PC-3 (cell line): Measurements from ENCODE around the gene IBA57. TPM values are rescaled to one million over a fixed set of nuclear protein-coding genes. Genes with fewer than 3 reads are reported as not detected.

Experiments used
- ATAC-seq: fragments of 200-7000 bp; cut with Tn5 transposase; 2 replicates; pipeline ENCODE4 v1.9.1; 2020; ENCODE audit warnings: mild to moderate bottlenecking, moderate library complexity
- BruUV-seq: library from RNA; stranded (reverse); fragments of 400-500 nt; replicated peaks from 2 replicates; lab custom pipeline; 2021; lab: Mats Ljungman, UMichigan
- CTCF ChIA-PET: fragments of 300-600 bp; sonication (Branson Sonifier 250); formaldehyde crosslinking; loops from one replicate; lab custom pipeline; 2022; ENCODE audit warnings: antibody characterized with exemption; lab: Charles Lee
- POLR2A ChIA-PET: fragments of 300-600 bp; sonication (Branson Sonifier 250); formaldehyde crosslinking; loops from one replicate; lab custom pipeline; 2022; ENCODE audit warnings: antibody characterized with exemption; ENCODE audit not compliant: unreplicated experiment; lab: Charles Lee
- DNase-seq: peaks from one replicate; pipeline ENCODE4 v3.0.0-alpha.2; 2015
- H2AFZ ChIP-seq: fragments of 300-600 bp; sonication (generic); 2 replicates; pipeline ENCODE4 v1.6.0; 2016; ENCODE audit warnings: antibody characterized with exemption, low read length
- H3F3A ChIP-seq: fragments of 300-600 bp; sonication (generic); one replicate; pipeline ENCODE4 v1.6.0; 2017; ENCODE audit warnings: antibody characterized with exemption, low read length, control low read depth, mild to moderate bottlenecking; ENCODE audit not compliant: unreplicated experiment
- H3K27ac ChIP-seq: fragments of 300-600 bp; sonication (generic); 2 replicates; pipeline ENCODE4 v1.5.1; 2016; ENCODE audit warnings: mild to moderate bottlenecking, low read length
- H3K27me3 ChIP-seq: fragments of 300-600 bp; sonication (generic); 2 replicates; pipeline ENCODE4 v1.6.1; 2016; ENCODE audit warnings: low read length, mixed read lengths
- H3K36me3 ChIP-seq: fragments of 300-600 bp; sonication (generic); 2 replicates; pipeline ENCODE4 v1.6.1; 2016; ENCODE audit warnings: low read depth, mixed run types, low read length, mixed read lengths
- H3K4me1 ChIP-seq: fragments of 300-600 bp; sonication (generic); 2 replicates; pipeline ENCODE4 v1.5.1; 2016; ENCODE audit warnings: low read length; ENCODE audit not compliant: insufficient read depth
- H3K4me2 ChIP-seq: fragments of 300-600 bp; sonication (generic); 2 replicates; pipeline ENCODE4 v1.6.0; 2016; ENCODE audit warnings: low read length
- H3K4me3 ChIP-seq: fragments of 300-600 bp; sonication (generic); 2 replicates; pipeline ENCODE4 v1.5.1; 2016; ENCODE audit warnings: mild to moderate bottlenecking, low read length, mixed read lengths
- H3K79me2 ChIP-seq: fragments of 300-600 bp; sonication (generic); 2 replicates; pipeline ENCODE4 v1.6.1; 2017; ENCODE audit warnings: low read length, mixed read lengths
- H3K9ac ChIP-seq: fragments of 300-600 bp; sonication (generic); 2 replicates; pipeline ENCODE4 v1.6.0; 2016; ENCODE audit warnings: mild to moderate bottlenecking, low read length
- H3K9me2 ChIP-seq: fragments of 300-600 bp; sonication (generic); replicated peaks from 2 replicates; pipeline ENCODE4 v1.6.1; 2016; ENCODE audit warnings: mixed run types, low read length, mixed read lengths
- H3K9me3 ChIP-seq: fragments of 300-600 bp; sonication (generic); 2 replicates; pipeline ENCODE4 v1.6.1; 2016; ENCODE audit warnings: low read length, mixed read lengths
- H4K20me1 ChIP-seq: fragments of 300-600 bp; sonication (generic); 2 replicates; pipeline ENCODE4 v1.6.1; 2016; ENCODE audit warnings: low read length, mixed read lengths
- CTCF ChIP-seq: fragments of 300-600 bp; sonication (generic); conservative IDR thresholded peaks from 2 replicates; pipeline ENCODE4 v1.5.1; 2017; ENCODE audit warnings: antibody characterized with exemption, low read depth, mild to moderate bottlenecking, low read length
- EZH2 ChIP-seq: fragments of 300-600 bp; sonication (generic); IDR thresholded peaks from one replicate; pipeline ENCODE4 v1.6.1; 2017; ENCODE audit warnings: antibody characterized with exemption, mild to moderate bottlenecking, low read length; ENCODE audit not compliant: unreplicated experiment
- EZH2phosphoT487 ChIP-seq: fragments of 300-600 bp; sonication (generic); IDR thresholded peaks from 2 replicates; pipeline ENCODE4 v1.6.1; 2018; ENCODE audit warnings: mild to moderate bottlenecking, antibody characterized with exemption, low read length, borderline replicate concordance
- intact Hi-C: fragments of 100-400 bp; cut with micrococcal nuclease; formaldehyde crosslinking; loops from 2 replicates; pipeline ENCODE4 v1.9.0; 2023
- total RNA-seq: library from RNA; depleted of rRNA; stranded (reverse); fragments of >200 nt; gene quantifications from 2 replicates; pipeline ENCODE4 v1.2.3, GENCODE V29; 2014

Gene IBA57
- total RNA-seq, 1 experiment from 2014 or later, result 18.3 TPM

DNA sequence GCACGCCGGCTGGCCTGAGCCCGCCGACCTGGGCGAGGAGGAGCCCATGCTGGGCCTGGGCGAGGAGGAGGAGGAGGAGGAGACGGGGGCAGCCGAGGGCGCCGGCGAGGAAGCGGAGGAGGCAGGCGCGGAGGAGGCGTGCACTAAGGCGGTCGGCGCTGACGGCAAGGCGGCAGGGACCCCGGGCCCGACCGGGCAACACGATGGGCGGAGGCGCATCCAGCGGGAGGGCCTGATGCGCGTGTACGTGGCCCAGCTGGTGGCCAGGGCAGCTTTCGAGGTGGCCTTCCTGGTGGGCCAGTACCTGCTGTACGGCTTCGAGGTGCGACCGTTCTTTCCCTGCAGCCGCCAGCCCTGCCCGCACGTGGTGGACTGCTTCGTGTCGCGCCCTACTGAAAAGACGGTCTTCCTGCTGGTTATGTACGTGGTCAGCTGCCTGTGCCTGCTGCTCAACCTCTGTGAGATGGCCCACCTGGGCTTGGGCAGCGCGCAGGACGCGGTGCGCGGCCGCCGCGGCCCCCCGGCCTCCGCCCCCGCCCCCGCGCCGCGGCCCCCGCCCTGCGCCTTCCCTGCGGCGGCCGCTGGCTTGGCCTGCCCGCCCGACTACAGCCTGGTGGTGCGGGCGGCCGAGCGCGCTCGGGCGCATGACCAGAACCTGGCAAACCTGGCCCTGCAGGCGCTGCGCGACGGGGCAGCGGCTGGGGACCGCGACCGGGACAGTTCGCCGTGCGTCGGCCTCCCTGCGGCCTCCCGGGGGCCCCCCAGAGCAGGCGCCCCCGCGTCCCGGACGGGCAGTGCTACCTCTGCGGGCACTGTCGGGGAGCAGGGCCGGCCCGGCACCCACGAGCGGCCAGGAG, 7.2 kb upstream of the IBA57 start:
- Histone ChIP-seq H3K79me2 (no peaks in the 10 kb centered on the region), H3K9ac (no peak overlapping the region), H3K27ac (no peak overlapping the region), H3K4me3 (no peak overlapping the region), H3K27me3 (no peaks in the 10 kb centered on the region), H2AFZ (no peak overlapping the region), H3K36me3 (no peaks in the 10 kb centered on the region), H3K9me2 (no peaks in the 10 kb centered on the region), H3K4me2 (no peak overlapping the region), H3F3A (no peaks in the 10 kb centered on the region), H3K4me1 (no peaks in the 10 kb centered on the region), H3K9me3 (no peaks in the 10 kb centered on the region), H4K20me1 (no peaks in the 10 kb centered on the region)
- no peak for DNase-seq
- POLR2A ChIA-PET, result no interaction called here
- intact Hi-C loops, result no loop called here
- no peak for TF ChIP-seq EZH2
- TF ChIP-seq CTCF, result no peak
- TF ChIP-seq EZH2phosphoT487, result no peak
- no peak for ATAC-seq
- no TSS peak for BruUV-seq
- CTCF ChIA-PET, result no interaction called here

GRCh38 chr1:228159008-228159665, 6.5 kb upstream of the IBA57 start:
- Histone ChIP-seq H3F3A (no peaks in the 10 kb centered on the region), H3K4me1 (no peaks in the 10 kb centered on the region), H2AFZ (no peak overlapping the region), H3K4me3 (no peak overlapping the region), H3K9me2 (no peaks in the 10 kb centered on the region), H3K9me3 (no peaks in the 10 kb centered on the region), H3K27me3 (no peaks in the 10 kb centered on the region), H3K9ac (no peak overlapping the region), H3K4me2 (no peak overlapping the region), H3K79me2 (no peaks in the 10 kb centered on the region), H3K36me3 (no peaks in the 10 kb centered on the region), H3K27ac (no peak overlapping the region), H4K20me1 (no peaks in the 10 kb centered on the region)
- intact Hi-C loops, result no loop called here
- DNase-seq (no peak), ATAC-seq (no peak)
- CTCF ChIA-PET, result no interaction called here
- no TSS peak for BruUV-seq
- no peak for TF ChIP-seq EZH2
- no peak for TF ChIP-seq CTCF
- no peak for TF ChIP-seq EZH2phosphoT487
- POLR2A ChIA-PET, result no interaction called here

DNA sequence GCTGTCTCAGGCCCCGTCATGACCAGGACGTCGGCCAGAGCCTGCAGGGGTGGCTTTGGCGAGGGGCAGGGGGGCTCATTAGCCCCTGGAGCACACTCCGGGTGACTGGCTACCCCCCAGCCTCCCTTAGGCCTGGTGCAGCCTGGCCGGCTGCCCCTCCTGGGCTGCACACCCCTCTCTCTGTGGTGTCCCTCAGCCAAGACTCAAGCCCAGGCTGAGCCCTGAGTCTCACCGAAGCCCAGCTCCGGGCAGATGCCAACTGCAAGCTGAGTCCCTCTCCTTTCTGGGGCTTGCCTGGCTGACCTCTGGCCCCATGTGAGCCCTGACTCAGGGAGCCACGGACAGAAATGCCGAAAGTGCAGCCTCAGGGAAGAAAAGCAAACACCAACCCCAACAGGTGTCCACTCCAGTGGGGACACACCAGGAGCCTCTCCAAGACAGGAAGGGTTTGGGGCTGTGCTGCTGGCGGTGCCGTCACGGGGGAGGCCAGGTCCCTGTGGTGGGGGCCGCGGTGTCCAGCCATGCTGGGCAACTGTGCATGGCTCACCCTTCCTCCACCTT, 5.3 kb upstream of the IBA57 start:
- no peaks in the 10 kb centered on the region for H3K36me3 ChIP-seq
- no peak overlapping the region for H2AFZ ChIP-seq
- no peaks in the 10 kb centered on the region for H3K9me3 ChIP-seq
- no peak overlapping the region for H3K27ac ChIP-seq
- no TSS peak for BruUV-seq
- H4K20me1 ChIP-seq, result no peaks in the 10 kb centered on the region
- CTCF ChIA-PET, result no interaction called here
- H3K4me2 ChIP-seq, result no peak overlapping the region
- peaks cover 8% of the 10 kb centered on the region; the same call in 1 of the 2 replicates for H3K4me1 ChIP-seq
- intact Hi-C loops, result loop anchor here (10.0 kb wide), 1 partner anchor 375 kb away; no protein-coding TSS in a partner anchor
- no peaks in the 10 kb centered on the region for H3K27me3 ChIP-seq
- POLR2A ChIA-PET, result no interaction called here
- no peaks in the 10 kb centered on the region for H3K9me2 ChIP-seq
- no peaks in the 10 kb centered on the region for H3K79me2 ChIP-seq
- TF ChIP-seq EZH2, result no peak
- H3F3A ChIP-seq, result no peaks in the 10 kb centered on the region
- ATAC-seq (no peak), DNase-seq (no peak)
- no peak overlapping the region for H3K9ac ChIP-seq
- no peak overlapping the region for H3K4me3 ChIP-seq
